Neural cell (in vitro differentiated cells): ENCODE measurements around the gene CD164L2. TPM values are rescaled to one million over a fixed set of nuclear protein-coding genes. Genes with fewer than 3 reads are reported as not detected.

Experiments
- H2AFZ ChIP-seq: fragments of 200-600, 300-800 bp; sonication (generic), shearing (Covaris generic); 2 replicates; pipeline ENCODE4 v1.6.0; 2014; ENCODE audit warnings: low read depth, mild to moderate bottlenecking, antibody characterized with exemption, low read length, moderate library complexity
- H3F3A ChIP-seq: fragments of 200-600 bp; shearing (Covaris generic); 2 replicates; pipeline ENCODE4 v1.6.1; 2016; ENCODE audit warnings: mild to moderate bottlenecking, moderate library complexity, mixed read lengths, antibody characterized with exemption, low read length; ENCODE audit not compliant: insufficient read depth, poor library complexity, severe bottlenecking
- H3K27ac ChIP-seq: fragments of 200-600, 300-800 bp; sonication (generic), shearing (Covaris generic); 2 replicates; pipeline ENCODE4 v1.5.1; 2014; ENCODE audit warnings: mild to moderate bottlenecking, low read length, moderate library complexity
- H3K27me3 ChIP-seq: fragments of 300-800, 200-600 bp; sonication (generic), shearing (Covaris generic); 2 replicates; pipeline ENCODE4 v1.6.0; 2014; ENCODE audit warnings: mild to moderate bottlenecking, low read depth, low read length, moderate library complexity; ENCODE audit not compliant: insufficient read depth
- H3K36me3 ChIP-seq: fragments of 300-800, 200-600 bp; sonication (generic), shearing (Covaris generic); 2 replicates; pipeline ENCODE4 v1.5.1; 2014; ENCODE audit warnings: mild to moderate bottlenecking, antibody characterized with exemption, low read length, moderate library complexity; ENCODE audit not compliant: insufficient read depth
- H3K4me2 ChIP-seq: fragments of 300-800, 200-600 bp; sonication (generic), shearing (Covaris generic); 2 replicates; pipeline ENCODE4 v1.6.0; 2014; ENCODE audit warnings: mild to moderate bottlenecking, low read length
- H3K4me3 ChIP-seq: fragments of 300-800, 200-600 bp; sonication (generic), shearing (Covaris generic); 2 replicates; pipeline ENCODE4 v1.5.1; 2014; ENCODE audit warnings: mild to moderate bottlenecking, low read length, moderate library complexity
- H3K79me2 ChIP-seq: fragments of 200-600 bp; shearing (Covaris generic); replicated peaks from 2 replicates; pipeline ENCODE4 v1.6.0; 2014; ENCODE audit warnings: mild to moderate bottlenecking, low read length, moderate library complexity; ENCODE audit not compliant: insufficient read depth
- H3K9ac ChIP-seq: fragments of 300-800, 200-600 bp; sonication (generic), shearing (Covaris generic); 2 replicates; pipeline ENCODE4 v1.6.1; 2016; ENCODE audit warnings: mild to moderate bottlenecking, low read length, mixed read lengths
- H3K9me2 ChIP-seq: fragments of 200-600 bp; shearing (Covaris generic); 2 replicates; pipeline ENCODE4 v1.6.1; 2016; ENCODE audit warnings: mild to moderate bottlenecking, low read length, mixed read lengths; ENCODE audit not compliant: insufficient read depth
- H3K9me3 ChIP-seq: fragments of 200-600, 300-800 bp; sonication (generic), shearing (Covaris generic); 2 replicates; pipeline ENCODE4 v1.6.1; 2016; ENCODE audit warnings: mild to moderate bottlenecking, mixed run types, low read length, moderate library complexity, mixed read lengths
- H4K20me1 ChIP-seq: fragments of 200-600 bp; shearing (Covaris generic); 2 replicates; pipeline ENCODE4 v1.6.1; 2016; ENCODE audit warnings: mild to moderate bottlenecking, mixed run types; ENCODE audit not compliant: insufficient read depth
- CTCF ChIP-seq: fragments of 450-650 bp; IDR thresholded peaks from 2 replicates; pipeline ENCODE4 v1.5.1; 2014; ENCODE audit warnings: antibody characterized with exemption, mild to moderate bottlenecking, moderate library complexity; ENCODE audit not compliant: poor library complexity, severe bottlenecking
- EP300 ChIP-seq: fragments of 450-650 bp; conservative IDR thresholded peaks from 2 replicates; pipeline ENCODE4 v1.6.1; 2014; ENCODE audit warnings: antibody characterized with exemption, mild to moderate bottlenecking, moderate library complexity; ENCODE audit not compliant: poor library complexity, severe bottlenecking
- EZH2 ChIP-seq: fragments of 200-600, 300-800 bp; shearing (Covaris generic), sonication (generic); IDR thresholded peaks from 2 replicates; pipeline ENCODE4 v1.6.1; 2014; ENCODE audit warnings: antibody characterized with exemption, low read length, borderline replicate concordance, mild to moderate bottlenecking; ENCODE audit not compliant: insufficient read depth, poor library complexity, severe bottlenecking
- MXI1 ChIP-seq: fragments of 450-650 bp; conservative IDR thresholded peaks from 2 replicates; pipeline ENCODE4 v1.6.1; 2014; ENCODE audit warnings: antibody characterized with exemption, mild to moderate bottlenecking; ENCODE audit not compliant: poor library complexity, severe bottlenecking
- POLR2AphosphoS5 ChIP-seq: IDR thresholded peaks from 2 replicates; pipeline ENCODE4 v1.6.1; 2012
- RAD21 ChIP-seq: fragments of 450-650 bp; conservative IDR thresholded peaks from 2 replicates; pipeline ENCODE4 v1.6.1; 2014; ENCODE audit warnings: antibody characterized with exemption, mild to moderate bottlenecking, moderate library complexity
- REST ChIP-seq: IDR thresholded peaks from 2 replicates; pipeline ENCODE4 v1.6.1; 2012; ENCODE audit warnings: borderline replicate concordance
- SMC3 ChIP-seq: fragments of 450-650 bp; conservative IDR thresholded peaks from 2 replicates; pipeline ENCODE4 v1.6.1; 2014; ENCODE audit warnings: antibody characterized with exemption, mild to moderate bottlenecking, moderate library complexity; ENCODE audit not compliant: poor library complexity
- TAF1 ChIP-seq: IDR thresholded peaks from 2 replicates; pipeline ENCODE4 v1.6.1; 2012; ENCODE audit warnings: low read depth
- polyA plus RNA-seq: library from polyadenylated mRNA; depleted of rRNA; stranded (reverse); fragments of >200 nt; gene quantifications from 2 replicates; pipeline ENCODE4 v1.2.3, GENCODE V29; 2014

Gene CD164L2
- polyA plus RNA-seq, 1 donor from 2014 or later, result not detected

GRCh38 chr1:27353629-27354028 lies 29.5 kb downstream of the CD164L2 start:
- no peaks in the 10 kb centered on the region for H3K9me2 ChIP-seq
- no peaks in the 10 kb centered on the region for H3K9me3 ChIP-seq
- no peaks in the 10 kb centered on the region for H4K20me1 ChIP-seq
- TF ChIP-seq RAD21, result no peak
- TF ChIP-seq TAF1, result no peak
- TF ChIP-seq EZH2, result no peak
- no peak for TF ChIP-seq POLR2AphosphoS5
- no peak for TF ChIP-seq CTCF
- TF ChIP-seq EP300, result no peak
- TF ChIP-seq SMC3, result no peak
- TF ChIP-seq REST, result no peak
- no peak for TF ChIP-seq MXI1
- H3K36me3 ChIP-seq, result no peaks in the 10 kb centered on the region
- no peak overlapping the region for H2AFZ ChIP-seq
- no peaks in the 10 kb centered on the region for H3K79me2 ChIP-seq
- no peak overlapping the region for H3K9ac ChIP-seq
- H3K4me3 ChIP-seq, result no peak overlapping the region
- H3F3A ChIP-seq, result no peaks in the 10 kb centered on the region
- H3K27me3 ChIP-seq, result peaks cover 31% of the 10 kb centered on the region
- no peak overlapping the region for H3K4me2 ChIP-seq
- H3K27ac ChIP-seq, result no peak overlapping the region

GRCh38 chr1:27353166-27353565 lies 30.0 kb downstream of the CD164L2 start:
- no peak overlapping the region for H3K4me2 ChIP-seq

More at GRCh38 chr1:27353166-27353565, 30.0 kb downstream of the CD164L2 start:
- Histone ChIP-seq H3F3A (no peaks in the 10 kb centered on the region), H3K9ac (no peak overlapping the region), H4K20me1 (no peaks in the 10 kb centered on the region), H3K27me3 (peaks cover 31% of the 10 kb centered on the region), H3K9me3 (no peaks in the 10 kb centered on the region), H3K4me3 (no peak overlapping the region), H3K36me3 (no peaks in the 10 kb centered on the region), H3K27ac (no peak overlapping the region), H2AFZ (no peak overlapping the region), H3K79me2 (no peaks in the 10 kb centered on the region), H3K9me2 (no peaks in the 10 kb centered on the region)
- TF ChIP-seq CTCF, result no peak
- TF ChIP-seq POLR2AphosphoS5, result no peak
- TF ChIP-seq EP300, result no peak
- no peak for TF ChIP-seq TAF1
- TF ChIP-seq REST, result no peak
- no peak for TF ChIP-seq SMC3
- no peak for TF ChIP-seq MXI1
- no peak for TF ChIP-seq RAD21
- TF ChIP-seq EZH2, result no peak
